Choroid plexus epithelial cell (primary cell): ENCODE results near the gene LRRC25.

ENCODE experiments used
- DNase-seq: peaks from one replicate; pipeline ENCODE4 v3.0.0-alpha.2; 2010; ENCODE audit warnings: low read depth
- H3K4me3 ChIP-seq: 2 replicates; pipeline ENCODE4 v1.5.1; 2011; ENCODE audit warnings: low read depth, mild to moderate bottlenecking, control low read depth, low read length, moderate library complexity
- TF ChIP-seq, protein P1 (sequence below): conservative IDR thresholded peaks from 2 replicates; pipeline ENCODE4 v1.5.1; 2011; ENCODE audit warnings: low read depth, mild to moderate bottlenecking, control low read depth, inconsistent platforms, low read length, moderate library complexity

The LRRC25 gene

DNA sequence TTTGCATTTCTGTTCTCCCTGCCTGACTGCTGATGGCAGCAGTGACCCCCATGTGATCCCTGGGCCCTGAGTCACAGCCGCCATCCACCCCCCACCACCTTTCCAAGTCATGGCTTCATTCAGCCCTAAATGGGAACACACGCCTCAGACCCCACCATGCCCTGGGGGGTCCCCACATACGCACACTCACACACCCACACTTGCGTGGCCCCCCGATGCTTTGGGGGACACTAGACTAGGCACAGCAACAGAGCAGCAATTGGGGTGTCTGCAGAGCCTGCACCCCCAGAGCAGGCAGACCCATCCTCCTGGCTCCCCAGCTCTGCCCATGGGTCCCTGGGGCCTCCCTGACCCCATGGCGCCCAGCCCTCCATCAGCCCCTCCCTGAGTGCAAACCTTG is 46.0 kb upstream of the LRRC25 start:
- DNase-seq: no peak
- H3K4me3 ChIP-seq: no peak overlapping the region
- TF ChIP-seq, protein P1, sequence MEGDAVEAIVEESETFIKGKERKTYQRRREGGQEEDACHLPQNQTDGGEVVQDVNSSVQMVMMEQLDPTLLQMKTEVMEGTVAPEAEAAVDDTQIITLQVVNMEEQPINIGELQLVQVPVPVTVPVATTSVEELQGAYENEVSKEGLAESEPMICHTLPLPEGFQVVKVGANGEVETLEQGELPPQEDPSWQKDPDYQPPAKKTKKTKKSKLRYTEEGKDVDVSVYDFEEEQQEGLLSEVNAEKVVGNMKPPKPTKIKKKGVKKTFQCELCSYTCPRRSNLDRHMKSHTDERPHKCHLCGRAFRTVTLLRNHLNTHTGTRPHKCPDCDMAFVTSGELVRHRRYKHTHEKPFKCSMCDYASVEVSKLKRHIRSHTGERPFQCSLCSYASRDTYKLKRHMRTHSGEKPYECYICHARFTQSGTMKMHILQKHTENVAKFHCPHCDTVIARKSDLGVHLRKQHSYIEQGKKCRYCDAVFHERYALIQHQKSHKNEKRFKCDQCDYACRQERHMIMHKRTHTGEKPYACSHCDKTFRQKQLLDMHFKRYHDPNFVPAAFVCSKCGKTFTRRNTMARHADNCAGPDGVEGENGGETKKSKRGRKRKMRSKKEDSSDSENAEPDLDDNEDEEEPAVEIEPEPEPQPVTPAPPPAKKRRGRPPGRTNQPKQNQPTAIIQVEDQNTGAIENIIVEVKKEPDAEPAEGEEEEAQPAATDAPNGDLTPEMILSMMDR: no peak

DNA sequence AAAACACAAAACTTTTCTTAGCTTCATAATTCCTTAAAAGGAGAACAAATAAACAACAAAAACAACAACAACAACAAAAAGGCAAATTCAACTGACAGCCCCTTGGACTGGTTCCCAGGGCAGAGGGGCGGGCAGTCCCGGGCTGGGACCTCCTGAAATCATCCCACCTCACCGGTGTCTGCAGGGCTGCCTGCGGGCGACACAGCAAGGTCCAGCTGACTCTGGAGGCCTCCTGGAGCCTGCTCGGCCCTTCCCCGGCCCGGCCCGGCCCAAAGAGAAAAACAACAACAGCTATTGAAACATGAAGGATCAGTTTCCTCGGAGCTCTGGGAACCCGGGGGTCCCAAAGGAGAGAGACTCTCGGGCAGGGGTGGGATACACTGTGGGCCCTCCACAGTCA is 45.5 kb upstream of the LRRC25 start:
- H3K4me3 ChIP-seq: no peak overlapping the region
- DNase-seq: no peak
- TF ChIP-seq, protein P1: no peak

DNA sequence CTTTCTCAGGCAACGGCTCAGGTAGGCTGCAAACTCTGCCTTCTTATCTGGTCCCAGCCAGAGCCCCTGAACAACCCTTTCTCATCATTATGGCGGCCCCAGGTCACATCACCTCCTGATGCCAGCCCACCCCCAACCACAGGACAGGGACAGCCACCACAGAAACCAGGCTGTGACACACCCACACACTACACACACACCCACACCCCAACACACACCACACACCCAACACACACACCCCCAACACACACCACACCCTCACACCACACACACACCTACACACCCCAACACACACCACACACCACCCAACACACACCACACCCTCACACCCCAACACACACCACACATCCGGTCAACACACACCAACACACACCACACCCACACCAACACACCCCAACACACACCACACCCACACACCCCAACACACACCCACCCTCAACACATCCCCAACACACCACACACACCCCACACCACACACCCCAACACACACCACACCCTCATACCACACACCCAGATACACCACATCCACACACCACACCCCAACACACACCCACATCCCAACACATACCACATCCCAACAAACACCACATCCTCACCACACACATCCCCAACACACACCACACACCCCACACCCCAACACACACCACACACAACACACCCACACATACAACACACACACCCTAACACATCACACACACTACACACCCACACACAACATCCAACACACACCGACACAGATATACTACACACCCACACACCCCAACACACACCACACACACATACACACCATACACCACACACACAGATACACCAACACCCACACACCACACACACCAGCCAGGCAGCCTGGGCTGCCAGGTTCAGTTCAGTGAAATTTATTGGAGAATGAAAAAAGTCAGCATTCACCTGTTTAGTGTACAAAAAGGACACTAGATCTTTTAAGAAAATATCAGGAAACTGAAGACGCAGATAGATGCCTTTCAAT is 44.7 kb upstream of the LRRC25 start:
- H3K4me3 ChIP-seq: no peak overlapping the region
- TF ChIP-seq, protein P1: no peak
- DNase-seq: no peak

DNA sequence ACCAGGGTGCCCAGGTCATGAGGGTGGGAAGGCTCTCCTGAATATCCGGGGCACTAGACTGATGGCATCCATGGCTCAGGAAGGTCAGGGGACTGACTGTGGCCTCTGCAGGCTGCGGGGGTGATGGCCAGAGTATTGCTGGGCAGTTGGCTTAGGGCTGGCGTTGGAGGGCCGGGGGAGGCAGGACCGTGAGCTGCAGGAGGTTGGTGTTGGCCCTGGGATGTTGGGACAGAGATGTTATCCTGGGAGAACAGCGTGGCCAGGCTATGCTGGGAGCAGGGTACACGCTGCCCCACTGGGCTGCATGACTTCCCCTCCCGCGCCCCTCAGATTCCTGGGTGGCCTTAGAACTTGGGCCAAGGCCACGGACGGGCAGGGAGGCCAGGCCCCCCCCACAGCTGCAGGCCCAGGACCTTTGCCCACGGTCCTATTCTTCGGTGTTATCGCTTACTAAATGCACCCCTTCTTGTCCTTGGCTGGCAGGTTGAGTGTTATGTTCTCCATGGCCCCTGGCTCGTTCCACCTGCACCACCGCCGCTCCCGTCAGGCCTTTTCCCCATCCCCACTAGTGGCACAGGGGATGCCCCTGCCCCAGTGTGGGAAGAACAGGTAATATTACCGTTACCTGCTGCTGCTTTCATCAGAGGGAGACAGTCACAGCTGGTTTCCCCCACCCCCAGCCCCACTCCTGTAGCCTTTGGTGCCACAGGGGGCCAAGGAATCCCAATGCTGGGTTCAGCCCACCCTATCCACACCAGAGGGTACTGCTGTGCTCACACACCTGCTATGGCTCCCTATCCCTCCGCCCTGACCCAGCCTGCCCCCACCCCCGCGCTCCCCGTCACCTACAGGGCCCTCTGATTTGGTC is 43.7 kb upstream of the LRRC25 start:
- DNase-seq: no peak
- TF ChIP-seq, protein P1: no peak
- H3K4me3 ChIP-seq: no peak overlapping the region

DNA sequence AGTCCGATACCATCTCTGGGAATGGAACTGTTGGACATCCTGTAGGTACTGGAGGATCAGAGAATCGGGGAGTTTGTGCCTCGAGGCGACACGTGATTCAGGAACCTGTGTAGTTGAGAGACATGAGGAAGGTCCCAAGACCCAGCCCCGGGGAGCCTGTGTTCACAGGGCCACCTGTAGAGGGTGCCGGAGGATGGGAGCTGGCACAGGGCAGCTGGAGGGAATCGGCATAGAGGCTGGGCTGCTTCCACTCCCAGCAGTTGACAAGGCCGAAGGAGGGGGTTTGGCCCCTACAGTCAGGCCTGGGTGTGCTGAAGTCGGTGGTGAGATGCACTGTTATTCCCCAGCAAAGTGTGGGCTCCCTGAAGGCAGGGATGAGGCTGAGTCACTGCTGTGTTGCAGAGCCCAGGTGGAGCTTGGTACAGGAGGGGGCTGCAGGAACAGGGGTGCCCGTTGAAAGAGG is 43.0 kb upstream of the LRRC25 start:
- no peak overlapping the region for H3K4me3 ChIP-seq
- TF ChIP-seq, protein P1: peak; percentile 29
- DNase-seq: no peak

DNA sequence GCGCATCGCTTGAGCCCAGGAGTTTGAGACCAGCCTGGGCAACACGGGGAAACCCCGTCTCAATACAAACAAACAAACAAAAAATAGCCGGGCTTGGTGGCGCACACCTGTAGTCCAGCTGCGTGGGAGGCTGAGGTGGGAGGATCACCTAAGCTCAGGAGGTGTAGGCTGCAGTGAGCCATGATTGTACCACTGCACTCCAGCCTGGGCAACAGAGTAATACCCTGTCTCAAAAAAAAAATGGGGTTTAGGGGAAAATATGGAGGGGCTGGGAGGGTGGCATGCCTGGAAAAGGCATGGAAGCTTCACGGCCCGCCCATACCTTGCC is 42.5 kb upstream of the LRRC25 start:
- DNase-seq: no peak
- TF ChIP-seq, protein P1: no peak
- no peak overlapping the region for H3K4me3 ChIP-seq
